Measurements from ENCODE around the gene VPREB1.
A peak's percentile ranks its signal among the peaks of the same experiment; 100 is the strongest.
"Not testable (repeated sequence)": the region's sequence is repeated elsewhere in the genome, so short reads cannot be mapped to it uniquely, and the experiment has no call there.

VPREB1 gene

GRCh38 chr22:22214819-22215329, 29.7 kb upstream of the VPREB1 start:
- DNase-seq = no peak

DNA sequence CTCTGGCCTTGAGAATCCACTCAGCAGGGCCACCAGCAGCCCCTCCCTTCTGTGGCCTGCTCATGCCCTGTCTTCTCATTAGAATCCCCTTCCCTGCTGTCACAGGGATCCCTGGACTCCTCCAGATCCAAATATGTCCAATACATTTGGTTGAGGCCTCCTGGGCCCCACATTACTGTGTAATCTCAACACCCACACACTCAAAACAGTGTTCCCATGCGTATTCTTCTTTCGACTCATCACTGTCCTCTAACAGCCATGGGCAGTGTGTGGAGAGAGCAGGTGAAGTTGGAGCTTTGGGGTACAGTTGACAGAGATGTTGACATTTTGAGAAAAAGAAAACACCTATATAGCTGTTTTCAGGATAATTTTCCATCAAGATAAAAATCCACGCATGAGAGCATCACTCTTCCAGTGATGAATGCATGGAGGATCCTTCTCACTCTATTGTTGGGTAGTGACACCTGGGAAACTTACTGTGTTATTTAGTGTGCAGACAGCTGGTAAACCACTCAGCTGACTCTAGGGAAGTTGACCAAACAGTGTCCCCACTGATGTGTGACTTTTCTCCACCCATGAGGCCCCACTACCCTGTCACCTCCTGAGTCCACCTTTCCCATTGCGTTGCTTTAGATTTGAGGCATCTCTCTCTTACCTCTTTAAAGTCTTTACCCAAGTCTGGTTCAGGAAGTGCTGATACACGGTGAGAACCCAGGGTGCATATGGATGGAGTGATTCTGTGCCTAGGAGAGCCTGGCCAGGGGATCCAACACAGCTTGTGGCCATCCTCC, 28.7 kb upstream of the VPREB1 start:
- DNase-seq = no peak

DNA sequence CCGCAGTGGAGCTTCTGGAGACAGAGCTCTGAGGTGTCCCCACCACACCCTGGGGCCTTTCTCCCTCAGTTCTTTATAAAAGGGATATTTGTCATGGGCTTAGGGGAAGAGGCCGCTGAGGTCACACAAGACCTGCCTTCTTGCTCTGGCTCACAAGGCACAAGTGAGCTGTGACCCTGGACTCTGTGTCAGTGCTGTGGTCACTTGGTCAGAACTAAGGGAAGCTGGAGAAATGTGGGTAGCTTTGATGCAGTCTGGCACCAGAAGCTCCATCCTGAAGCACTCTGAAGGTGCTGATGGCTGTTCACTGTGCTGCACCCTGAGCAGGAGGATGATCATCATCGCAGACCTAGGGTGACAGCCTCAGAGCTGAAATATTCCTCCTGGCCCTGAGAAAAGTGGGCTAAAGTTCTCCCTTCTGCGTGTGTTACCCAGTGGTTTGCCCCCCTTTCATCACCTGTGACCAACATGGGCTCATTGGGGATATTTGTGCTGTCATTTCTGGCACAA, 28.1 kb upstream of the VPREB1 start:
- DNase-seq = no peak

DNA sequence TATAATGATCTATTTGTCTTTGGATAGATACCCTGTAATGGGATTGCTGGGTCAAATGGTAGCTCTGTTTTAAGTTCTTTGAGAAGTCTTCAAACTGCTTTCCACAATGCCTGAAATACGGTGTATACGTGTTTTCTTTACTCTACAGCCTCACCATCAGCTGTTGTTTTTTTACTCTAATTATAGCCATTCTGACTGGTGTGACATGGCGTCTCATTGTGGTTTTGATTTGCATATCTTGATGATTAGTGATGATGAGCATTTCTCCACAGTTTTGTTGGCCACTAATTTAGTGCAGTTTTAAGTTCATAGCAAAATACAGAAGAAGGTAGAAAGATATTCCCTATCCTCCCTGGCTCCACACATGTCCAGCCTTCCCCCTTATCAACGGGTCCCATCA, 26.3 kb upstream of the VPREB1 start:
- DNase-seq = no peak

- DNase-seq = no peak
These were observed 25.2 kb upstream of the VPREB1 start for GRCh38 chr22:22219140-22219996.

GRCh38 chr22:22221043-22221442, 23.5 kb upstream of the VPREB1 start:
- DNase-seq = not testable (repeated sequence)

- no peak for DNase-seq
These were observed 18.0 kb upstream of the VPREB1 start for GRCh38 chr22:22226448-22227187.

DNA sequence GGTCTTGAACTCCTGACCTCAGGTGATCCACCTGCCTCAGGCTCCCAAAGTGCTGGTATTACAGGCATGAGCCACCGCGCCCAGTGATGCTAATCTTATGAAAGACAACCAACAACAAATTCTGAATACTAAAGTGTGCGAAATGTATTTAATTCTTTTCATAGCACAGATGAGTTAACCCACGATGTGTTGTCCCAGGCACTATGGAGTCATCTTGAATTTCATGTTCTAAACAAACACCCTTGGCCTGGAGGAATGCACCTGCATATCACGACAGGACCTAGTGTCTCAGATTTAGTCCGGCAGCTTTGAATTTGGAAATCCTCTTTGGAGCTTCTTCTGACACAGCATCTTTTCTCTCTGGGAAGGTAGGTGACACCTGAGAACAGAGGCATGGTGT, 16.2 kb upstream of the VPREB1 start:
- no peak for DNase-seq

- no peak for DNase-seq
These were observed 15.7 kb upstream of the VPREB1 start for GRCh38 chr22:22228921-22229320.

- DNase-seq = no peak
These were observed 14.7 kb upstream of the VPREB1 start for GRCh38 chr22:22229683-22230420.

DNA sequence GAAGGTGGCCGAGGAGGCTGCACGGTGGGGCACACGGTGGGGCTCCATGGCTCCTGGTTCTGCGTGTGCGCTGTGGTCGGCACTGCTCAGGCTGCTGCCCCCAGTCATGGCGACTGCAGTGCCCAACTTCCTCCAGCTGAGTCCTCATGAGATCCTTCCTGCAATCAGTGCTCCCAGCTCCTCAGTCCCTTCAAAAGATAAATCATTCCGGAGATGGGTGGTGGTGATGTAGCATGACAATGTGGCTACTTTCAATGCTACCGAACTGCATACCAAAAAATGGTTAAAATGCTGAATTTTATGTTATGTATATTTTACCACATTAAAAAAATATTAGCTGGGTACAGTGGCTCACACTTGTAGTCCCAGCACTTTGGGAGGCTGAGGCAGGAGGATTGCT, 14.1 kb upstream of the VPREB1 start:
- DNase-seq = no peak

DNA sequence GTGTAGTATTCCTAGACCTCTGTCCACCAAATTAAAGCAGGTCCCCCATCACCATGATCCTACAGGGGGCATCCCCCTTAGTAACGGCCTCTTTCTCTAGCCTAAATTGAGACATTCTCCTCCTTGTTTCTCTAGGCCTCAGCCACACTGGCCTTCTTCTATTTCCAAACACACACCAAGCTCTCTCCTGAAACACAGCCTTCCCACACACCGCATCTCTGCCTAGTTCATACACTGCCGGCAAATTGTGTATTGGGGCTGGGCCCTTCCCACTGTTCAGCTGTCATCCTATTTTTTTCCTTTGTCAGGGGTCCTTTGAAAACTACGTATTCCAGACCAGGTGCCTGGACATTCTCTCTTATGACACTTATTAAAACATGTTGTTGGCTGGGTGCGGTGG, 11.5 kb upstream of the VPREB1 start:
- DNase-seq = no peak

DNA sequence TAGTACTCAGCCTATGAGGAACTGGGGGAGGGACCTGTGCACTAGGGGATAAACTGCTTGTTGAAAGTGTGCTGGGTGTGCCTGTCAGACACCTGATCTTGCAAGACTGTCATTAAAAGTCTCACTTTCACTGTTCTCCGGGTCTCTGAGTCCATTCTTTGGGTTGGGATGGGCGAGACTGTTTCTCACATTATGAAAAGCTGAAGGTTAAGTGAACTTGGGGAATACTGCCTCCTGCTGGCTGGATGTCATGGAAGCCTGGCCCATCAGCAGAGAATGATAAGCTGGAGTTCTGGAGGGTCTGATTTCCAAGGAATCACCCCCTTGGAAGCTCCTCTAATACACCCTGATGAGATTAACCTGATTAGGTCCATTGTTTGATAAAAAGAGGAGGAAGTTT, 9.0 kb upstream of the VPREB1 start:
- DNase-seq = peak; percentile 40

DNA sequence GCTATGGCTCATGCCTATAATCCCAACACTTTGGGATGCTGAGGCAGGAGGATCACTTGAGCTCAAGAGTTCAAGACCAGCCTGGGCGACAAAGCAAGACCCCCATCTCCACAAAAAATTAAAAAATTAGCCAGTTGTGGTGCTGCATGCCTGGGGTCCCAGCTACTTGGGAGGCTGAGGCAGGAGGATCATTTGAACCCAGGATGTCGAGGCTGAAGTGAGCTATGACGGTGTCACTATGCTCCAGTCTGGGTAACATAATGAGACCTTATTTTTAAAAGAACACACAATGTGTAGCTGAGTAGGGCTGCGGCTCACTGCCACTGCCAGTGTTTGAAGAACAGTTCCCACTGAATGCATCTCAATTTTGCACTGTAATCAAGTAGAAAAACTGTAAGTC, 7.1 kb upstream of the VPREB1 start:
- DNase-seq = no peak

- DNase-seq = no peak
These were observed 5.2 kb upstream of the VPREB1 start for GRCh38 chr22:22239311-22239939.

GRCh38 chr22:22241554-22241898, 3.1 kb upstream of the VPREB1 start:
- no peak for DNase-seq

DNA sequence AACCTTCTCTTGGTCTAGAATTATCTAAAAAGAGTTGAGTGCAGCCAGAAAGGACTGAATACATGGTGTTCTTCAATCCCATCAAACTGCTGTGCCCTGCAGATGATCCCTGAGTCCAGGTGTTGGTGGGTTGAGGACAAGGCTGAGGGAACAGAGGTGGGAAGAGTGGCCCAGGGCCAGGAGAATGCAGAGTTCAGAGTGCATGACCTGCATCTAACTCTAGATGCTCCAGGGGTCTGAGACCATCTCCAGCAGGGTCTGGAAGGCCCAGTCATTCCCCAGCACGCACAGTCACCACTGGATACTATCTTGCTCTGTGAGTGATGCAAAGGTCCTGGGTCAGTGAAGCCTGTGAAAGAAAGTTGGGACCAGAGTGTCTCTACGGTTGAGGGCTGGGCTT, 2.1 kb upstream of the VPREB1 start:
- DNase-seq = no peak

- DNase-seq = no peak
These were observed 1.4 kb upstream of the VPREB1 start for GRCh38 chr22:22243033-22243680.

GRCh38 chr22:22245256-22245909, 797 bp downstream of the VPREB1 start:
- DNase-seq = no peak

- peak; percentile 25 for DNase-seq
These were observed 1.4 kb downstream of the VPREB1 start for GRCh38 chr22:22245935-22246525.

Measured in NCI-H82 (cell line).